H9 (cell line): ENCODE measurements around the gene ZFP92. TPM values are rescaled to one million over a fixed set of nuclear protein-coding genes. Genes with fewer than 3 reads are reported as not detected.

Experiments used
- DNase-seq: peaks from one replicate; pipeline ENCODE4 v3.0.0-alpha.2; 2017
- H2AFZ ChIP-seq: one replicate; pipeline ENCODE4 v1.6.1; 2013; ENCODE audit warnings: mild to moderate bottlenecking, low read length, control low read depth, moderate library complexity
- H2AK5ac ChIP-seq: 2 replicates; pipeline ENCODE4 v1.6.1; 2013; ENCODE audit warnings: low read length, control low read depth, mixed read lengths; ENCODE audit not compliant: insufficient read length
- H2BK120ac ChIP-seq: one replicate; pipeline ENCODE4 v1.6.1; 2013; ENCODE audit warnings: low read depth, mild to moderate bottlenecking, low read length, control low read depth, inconsistent platforms; ENCODE audit not compliant: poor library complexity, severe bottlenecking
- H2BK12ac ChIP-seq: 2 replicates; pipeline ENCODE4 v1.6.1; 2013; ENCODE audit warnings: low read length, control low read depth, mixed read lengths, low read depth; ENCODE audit not compliant: insufficient read length
- H2BK15ac ChIP-seq: 2 replicates; pipeline ENCODE4 v1.6.1; 2013; ENCODE audit warnings: low read depth, low read length, control low read depth
- H2BK20ac ChIP-seq: one replicate; pipeline ENCODE4 v1.6.1; 2013; ENCODE audit warnings: low read depth, mild to moderate bottlenecking, low read length, control low read depth, inconsistent platforms; ENCODE audit not compliant: poor library complexity, severe bottlenecking
- H2BK5ac ChIP-seq: 2 replicates; pipeline ENCODE4 v1.6.1; 2013; ENCODE audit warnings: low read length, control low read depth, mixed read lengths; ENCODE audit not compliant: insufficient read length
- H3K14ac ChIP-seq: 2 replicates; pipeline ENCODE4 v1.6.1; 2013; ENCODE audit warnings: low read length, control low read depth; ENCODE audit not compliant: insufficient read depth
- H3K18ac ChIP-seq: 2 replicates; pipeline ENCODE4 v1.6.1; 2013; ENCODE audit warnings: low read depth, mild to moderate bottlenecking, mixed read lengths, low read length, control low read depth; ENCODE audit not compliant: insufficient read length
- H3K23ac ChIP-seq: 2 replicates; pipeline ENCODE4 v1.6.1; 2013; ENCODE audit warnings: low read length, control low read depth, mixed read lengths, low read depth; ENCODE audit not compliant: insufficient read length
- H3K23me2 ChIP-seq: 2 replicates; pipeline ENCODE4 v1.6.1; 2013; ENCODE audit warnings: low read depth, mild to moderate bottlenecking, mixed read lengths, low read length, control low read depth; ENCODE audit not compliant: insufficient read length, poor library complexity, severe bottlenecking
- H3K27ac ChIP-seq: 2 replicates; pipeline ENCODE4 v1.5.1; 2013; ENCODE audit warnings: low read length, control low read depth, mixed read lengths, low read depth; ENCODE audit not compliant: insufficient read length
- H3K27me3 ChIP-seq: 2 replicates; pipeline ENCODE4 v1.6.1; 2013; ENCODE audit warnings: low read length, control low read depth, inconsistent platforms; ENCODE audit not compliant: insufficient read depth
- H3K4ac ChIP-seq: 2 replicates; pipeline ENCODE4 v1.6.1; 2013; ENCODE audit warnings: low read depth, mild to moderate bottlenecking, control low read depth, inconsistent platforms, low read length, moderate library complexity
- H3K4me1 ChIP-seq: 2 replicates; pipeline ENCODE4 v1.6.1; 2013; ENCODE audit warnings: low read length, control low read depth, inconsistent platforms; ENCODE audit not compliant: insufficient read depth
- H3K4me2 ChIP-seq: 2 replicates; pipeline ENCODE4 v1.6.1; 2013; ENCODE audit warnings: low read length, control low read depth, mixed read lengths; ENCODE audit not compliant: insufficient read length, insufficient read depth
- H3K56ac ChIP-seq: 2 replicates; pipeline ENCODE4 v1.6.1; 2013; ENCODE audit warnings: low read depth, mild to moderate bottlenecking, mixed read lengths, low read length, control low read depth; ENCODE audit not compliant: insufficient read length
- H3K79me1 ChIP-seq: 2 replicates; pipeline ENCODE4 v1.6.1; 2013; ENCODE audit warnings: low read depth, mild to moderate bottlenecking, moderate library complexity, low read length, control low read depth, inconsistent platforms; ENCODE audit not compliant: insufficient read depth, poor library complexity, severe bottlenecking
- H3K79me2 ChIP-seq: 2 replicates; pipeline ENCODE4 v1.6.1; 2013; ENCODE audit warnings: low read length, control low read depth, inconsistent platforms; ENCODE audit not compliant: insufficient read depth
- H3K9ac ChIP-seq: 2 replicates; pipeline ENCODE4 v1.6.1; 2013; ENCODE audit warnings: low read length, control low read depth, mixed read lengths; ENCODE audit not compliant: insufficient read length; ENCODE audit errors: extremely low read depth
- H3K9me3 ChIP-seq: one replicate; pipeline ENCODE4 v1.6.1; 2013; ENCODE audit warnings: low read depth, low read length, inconsistent platforms; ENCODE audit not compliant: control insufficient read depth
- H3T11ph ChIP-seq: one replicate; pipeline ENCODE4 v1.6.1; 2013; ENCODE audit warnings: mild to moderate bottlenecking, low read length, control low read depth, inconsistent platforms
- H4K20me1 ChIP-seq: one replicate; pipeline ENCODE4 v1.6.1; 2013; ENCODE audit not compliant: control insufficient read depth, insufficient read length, insufficient read depth
- H4K5ac ChIP-seq: 2 replicates; pipeline ENCODE4 v1.6.1; 2013; ENCODE audit warnings: low read depth, mild to moderate bottlenecking, mixed read lengths, low read length, control low read depth; ENCODE audit not compliant: insufficient read length
- H4K8ac ChIP-seq: replicated peaks from 2 replicates; pipeline ENCODE4 v1.6.1; 2013; ENCODE audit warnings: low read length, control low read depth, mixed read lengths, low read depth; ENCODE audit not compliant: insufficient read length
- H4K91ac ChIP-seq: 2 replicates; pipeline ENCODE4 v1.6.1; 2013; ENCODE audit warnings: low read depth, mild to moderate bottlenecking, moderate library complexity, mixed read lengths, low read length, control low read depth; ENCODE audit not compliant: insufficient read length
- H3K27ac Mint-ChIP-seq, 3 experiments: 2 replicates in 2 of 3; 3 replicates in 1 of 3; pipeline ENCODE4 v1.8.0; 2020 to 2021; ENCODE audit warnings: mixed read lengths in 3 of 3, mild to moderate bottlenecking in 1 of 3, moderate library complexity in 1 of 3
- H3K27me3 Mint-ChIP-seq: 2 replicates; pipeline ENCODE4 v1.8.0; 2021; ENCODE audit warnings: low read depth, mild to moderate bottlenecking, moderate library complexity, mixed read lengths
- H3K36me3 Mint-ChIP-seq, 3 experiments: 2 replicates in 2 of 3; 3 replicates in 1 of 3; pipeline ENCODE4 v1.8.0; 2020 to 2021; ENCODE audit warnings: low read depth in 3 of 3, mixed read lengths in 3 of 3; ENCODE audit not compliant: insufficient read depth in 1 of 3
- H3K4me1 Mint-ChIP-seq, 2 experiments: 2 replicates each; pipeline ENCODE4 v1.8.0; 2020; ENCODE audit warnings: mixed read lengths in 2 of 2
- H3K4me3 Mint-ChIP-seq, 2 experiments: 2 replicates in 1 of 2; 3 replicates in 1 of 2; pipeline ENCODE4 v1.8.0; 2020 to 2021; ENCODE audit warnings: mild to moderate bottlenecking in 2 of 2, mixed read lengths in 2 of 2, moderate library complexity in 1 of 2
- H3K9me3 Mint-ChIP-seq, 2 experiments: 2 replicates in 1 of 2; 3 replicates in 1 of 2; pipeline ENCODE4 v1.8.0; 2020; ENCODE audit warnings: mild to moderate bottlenecking in 2 of 2, mixed read lengths in 2 of 2, moderate library complexity in 1 of 2
- WGBS: extraction: QIAGEN DNeasy Blood & Tissue Kit; methylation state at CpG from one replicate; pipeline ENCODE4 v1.1.7; 2013; ENCODE audit warnings: missing lambda C conversion rate, low lambda C conversion rate, mixed read lengths; ENCODE audit not compliant: insufficient read length; ENCODE audit errors: extremely low coverage; 5-methylcytosine and 5-hydroxymethylcytosine counted together
- total RNA-seq: library from RNA; stranded (reverse); gene quantifications from 2 replicates; pipeline ENCODE4 v1.2.1, GENCODE V29; 2021
- TF ChIP-seq, protein P1 (sequence below): fragments of 200-600 bp; sonication (generic); conservative IDR thresholded peaks from 3 replicates; pipeline ENCODE4 v1.8.0; 2021; ENCODE audit warnings: antibody characterized with exemption, mild to moderate bottlenecking

ZFP92 gene
- total RNA-seq, 1 experiment from 2014 or later = 0.68 TPM

GRCh38 chrX:153407736-153408135 is 3.5 kb upstream of the ZFP92 start:
- Histone ChIP-seq H2AK5ac (no peak overlapping the region), H3K18ac (no peak overlapping the region), H3K27me3 (peaks cover 7% of the 10 kb centered on the region; the same call in 1 of the 2 replicates), H4K20me1 (no peaks in the 10 kb centered on the region), H2BK20ac (no peak overlapping the region), H3K14ac (no peak overlapping the region), H3K4me2 (no peak overlapping the region), H3K9me3 (peaks cover 22% of the 10 kb centered on the region), H3K23ac (no peak overlapping the region), H3K56ac (no peak overlapping the region), H4K91ac (no peak overlapping the region), H2BK12ac (no peak overlapping the region), H3K79me2 (no peaks in the 10 kb centered on the region), H3K9ac (no peak overlapping the region), H2AFZ (no peak overlapping the region), H3K4me1 (no peaks in the 10 kb centered on the region), H2BK5ac (no peak overlapping the region), H3K4ac (no peak overlapping the region), H3K23me2 (no peaks in the 10 kb centered on the region), H4K5ac (no peak overlapping the region), H2BK15ac (no peak overlapping the region), H3K27ac (no peak overlapping the region), H3T11ph (no peak overlapping the region), H4K8ac (no peak overlapping the region), H3K79me1 (no peaks in the 10 kb centered on the region), H2BK120ac (no peak overlapping the region)
- Mint-ChIP-seq H3K4me3 (no peak overlapping the region), H3K27me3 (peaks cover 52% of the 10 kb centered on the region), H3K36me3 (peaks cover 6 to 10% (median 8%) of the 10 kb centered on the region in 3 experiments; a peak in 4 of 7 replicates), H3K4me1 (peaks cover 7 to 8% of the 10 kb centered on the region in 2 experiments; a peak in 2 of 4 replicates), H3K9me3 (peaks cover 64 to 78% of the 10 kb centered on the region in 2 experiments), H3K27ac (no peak overlapping the region)
- TF ChIP-seq, protein P1, sequence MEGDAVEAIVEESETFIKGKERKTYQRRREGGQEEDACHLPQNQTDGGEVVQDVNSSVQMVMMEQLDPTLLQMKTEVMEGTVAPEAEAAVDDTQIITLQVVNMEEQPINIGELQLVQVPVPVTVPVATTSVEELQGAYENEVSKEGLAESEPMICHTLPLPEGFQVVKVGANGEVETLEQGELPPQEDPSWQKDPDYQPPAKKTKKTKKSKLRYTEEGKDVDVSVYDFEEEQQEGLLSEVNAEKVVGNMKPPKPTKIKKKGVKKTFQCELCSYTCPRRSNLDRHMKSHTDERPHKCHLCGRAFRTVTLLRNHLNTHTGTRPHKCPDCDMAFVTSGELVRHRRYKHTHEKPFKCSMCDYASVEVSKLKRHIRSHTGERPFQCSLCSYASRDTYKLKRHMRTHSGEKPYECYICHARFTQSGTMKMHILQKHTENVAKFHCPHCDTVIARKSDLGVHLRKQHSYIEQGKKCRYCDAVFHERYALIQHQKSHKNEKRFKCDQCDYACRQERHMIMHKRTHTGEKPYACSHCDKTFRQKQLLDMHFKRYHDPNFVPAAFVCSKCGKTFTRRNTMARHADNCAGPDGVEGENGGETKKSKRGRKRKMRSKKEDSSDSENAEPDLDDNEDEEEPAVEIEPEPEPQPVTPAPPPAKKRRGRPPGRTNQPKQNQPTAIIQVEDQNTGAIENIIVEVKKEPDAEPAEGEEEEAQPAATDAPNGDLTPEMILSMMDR = no peak
- no CpG with 5 or more reads among the region's 3 CpGs for WGBS
- no peak for DNase-seq
